HG03108 (cell line): ENCODE data around the gene PREX1.
A peak's percentile ranks its signal among the peaks of the same experiment; 100 is the strongest.
"Not testable (repeated sequence)": the region's sequence is repeated elsewhere in the genome, so short reads cannot be mapped to it uniquely, and the experiment has no call there.

Source experiments
- ATAC-seq: cut with Tn5 transposase; IDR thresholded peaks from one replicate; pipeline ENCODE4 v1.9.1; 2021; ENCODE audit warnings: moderate library complexity; ENCODE audit not compliant: unreplicated experiment

Gene PREX1

DNA sequence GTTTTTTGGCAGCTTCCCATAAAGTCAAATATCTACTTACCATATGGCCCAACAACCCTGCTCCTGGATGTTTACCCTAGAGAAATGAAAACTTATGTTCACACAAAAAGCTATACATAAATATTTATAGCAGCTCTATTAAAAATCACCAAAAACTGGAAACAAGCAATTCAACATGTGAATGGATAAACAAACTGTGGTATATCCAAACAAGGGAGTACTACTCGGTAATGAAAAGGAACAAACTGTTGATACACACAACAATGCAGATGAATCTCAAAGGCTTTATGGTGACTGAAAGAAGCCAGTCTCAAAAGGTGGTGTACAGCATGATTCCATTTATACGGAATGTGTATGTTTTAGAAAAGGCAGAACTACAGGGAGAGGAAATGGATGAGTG, 48.4 kb downstream of the PREX1 start:
- no peak for ATAC-seq

DNA sequence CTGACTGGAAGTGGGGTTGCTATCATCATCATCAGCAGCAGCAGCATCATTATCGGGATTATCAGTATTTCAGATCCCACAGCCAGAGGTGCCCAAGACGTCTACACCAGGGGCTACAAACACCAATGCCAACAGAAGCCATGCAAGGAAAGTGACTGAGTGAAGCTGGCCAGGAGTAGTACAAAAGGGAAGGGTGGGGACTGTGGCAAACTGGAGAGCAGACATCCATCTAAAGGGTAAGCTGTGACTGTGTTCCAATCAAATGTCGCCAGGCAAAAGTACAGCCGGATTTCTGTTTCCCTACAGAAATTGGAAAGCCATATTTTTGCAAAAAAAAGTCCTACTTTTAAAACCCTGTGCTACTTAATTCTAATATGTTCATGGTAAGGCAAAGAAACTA, 50.0 kb downstream of the PREX1 start:
- no peak for ATAC-seq

DNA sequence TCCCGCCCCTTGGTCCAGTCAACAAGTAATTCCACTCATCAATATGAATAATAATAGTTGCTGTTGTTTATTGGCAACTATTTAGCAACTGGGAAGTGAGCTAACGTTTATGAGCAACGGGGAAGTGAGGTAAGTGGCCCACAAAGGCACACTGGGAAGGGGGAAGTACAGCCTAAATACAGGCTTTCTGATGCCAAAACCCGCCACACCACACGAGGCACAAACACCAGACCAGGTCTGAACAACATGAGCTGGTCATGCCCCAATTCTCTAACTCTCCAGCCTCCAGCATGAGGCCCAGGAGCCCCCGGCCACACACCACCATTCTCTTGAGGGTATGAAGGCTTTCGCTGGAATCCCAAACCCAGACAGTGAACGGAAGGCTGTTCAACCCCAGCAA, 50.8 kb downstream of the PREX1 start:
- no peak for ATAC-seq

DNA sequence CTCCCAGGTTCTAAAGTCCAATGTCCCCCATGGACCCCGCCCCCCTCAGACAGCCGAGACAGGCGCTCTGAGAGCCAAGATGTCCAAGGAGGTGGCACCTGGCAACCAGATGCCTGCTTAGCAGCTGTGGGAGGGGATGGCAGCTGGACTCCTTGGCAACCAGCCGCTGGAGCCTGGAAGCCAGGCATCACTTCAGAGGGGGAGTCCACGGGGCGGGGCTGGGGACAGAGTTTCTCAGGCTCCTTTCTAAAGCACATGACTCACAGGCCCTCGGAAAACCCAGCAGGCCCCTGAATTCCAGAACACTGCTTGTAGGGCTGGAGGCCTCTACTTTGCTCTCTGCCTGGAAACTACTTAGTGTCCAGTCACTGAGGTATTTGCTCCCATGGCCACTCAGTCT, 51.5 kb downstream of the PREX1 start:
- no peak for ATAC-seq

DNA sequence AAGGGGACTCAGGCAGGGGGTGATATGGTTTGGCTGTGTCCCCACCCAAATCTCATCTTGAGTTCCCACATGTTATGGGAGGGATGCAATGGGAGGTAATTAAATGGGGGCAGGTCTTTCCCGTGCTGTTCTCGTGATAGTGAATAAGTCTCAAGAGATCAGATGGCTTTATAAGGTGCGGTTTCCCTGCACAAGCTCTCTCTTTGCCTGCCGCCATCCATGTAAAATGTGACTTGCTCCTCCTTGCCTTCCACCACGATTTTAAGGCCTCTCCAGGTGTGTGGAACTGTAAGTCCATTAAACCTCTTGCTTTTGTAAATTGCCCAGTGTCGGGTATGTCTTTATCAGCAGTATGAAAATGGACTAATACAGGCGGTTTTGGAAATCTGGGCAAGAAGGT, 52.3 kb downstream of the PREX1 start:
- not testable (repeated sequence) for ATAC-seq

DNA sequence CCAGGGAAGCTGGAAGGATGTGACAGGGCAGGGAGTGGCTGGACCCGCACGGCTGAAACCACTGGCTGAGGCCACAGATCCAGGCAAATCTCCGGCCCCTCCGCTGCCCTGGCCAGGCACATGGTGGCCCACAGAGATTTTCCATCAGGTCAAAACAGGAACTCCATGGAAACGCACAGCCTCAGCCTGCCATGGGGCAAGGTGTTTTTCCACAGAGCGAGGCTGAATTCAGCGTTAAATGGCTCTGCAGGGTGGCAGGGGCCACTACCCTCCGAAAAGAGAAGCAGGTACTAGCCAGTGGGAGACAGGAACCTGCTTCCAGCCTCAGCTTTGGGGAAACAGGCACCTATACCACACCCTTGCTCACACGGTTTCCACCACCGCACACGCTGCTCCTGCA, 53.1 kb downstream of the PREX1 start:
- no peak for ATAC-seq

DNA sequence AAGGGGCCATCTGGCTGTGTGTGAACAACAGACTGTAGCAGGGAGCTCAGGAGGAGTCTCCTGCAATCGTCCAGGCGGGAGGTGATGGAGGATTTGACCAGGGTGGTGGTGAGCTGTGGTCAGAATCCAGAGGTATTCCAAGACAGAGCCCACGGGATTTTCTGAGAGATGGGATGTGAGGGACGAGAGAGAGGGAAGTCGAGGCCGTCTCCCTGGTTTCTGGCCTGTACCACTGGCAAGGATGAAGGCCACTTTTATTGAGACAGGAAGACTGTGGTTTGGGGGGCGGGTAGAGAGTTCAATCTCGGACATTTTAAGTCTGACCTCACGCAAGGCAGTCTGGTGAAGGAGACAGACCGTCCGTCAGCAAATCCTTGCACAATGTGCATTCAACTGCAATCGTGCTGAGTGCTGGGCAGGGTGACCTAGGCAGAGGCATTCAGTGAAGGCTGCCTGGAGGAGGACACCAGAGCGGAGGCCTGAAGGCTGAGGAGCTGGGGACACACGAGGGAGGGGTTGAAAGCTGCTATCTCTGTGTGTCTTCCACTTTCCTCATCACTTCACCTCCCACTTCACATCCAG, 53.9 kb downstream of the PREX1 start:
- ATAC-seq, result no peak

DNA sequence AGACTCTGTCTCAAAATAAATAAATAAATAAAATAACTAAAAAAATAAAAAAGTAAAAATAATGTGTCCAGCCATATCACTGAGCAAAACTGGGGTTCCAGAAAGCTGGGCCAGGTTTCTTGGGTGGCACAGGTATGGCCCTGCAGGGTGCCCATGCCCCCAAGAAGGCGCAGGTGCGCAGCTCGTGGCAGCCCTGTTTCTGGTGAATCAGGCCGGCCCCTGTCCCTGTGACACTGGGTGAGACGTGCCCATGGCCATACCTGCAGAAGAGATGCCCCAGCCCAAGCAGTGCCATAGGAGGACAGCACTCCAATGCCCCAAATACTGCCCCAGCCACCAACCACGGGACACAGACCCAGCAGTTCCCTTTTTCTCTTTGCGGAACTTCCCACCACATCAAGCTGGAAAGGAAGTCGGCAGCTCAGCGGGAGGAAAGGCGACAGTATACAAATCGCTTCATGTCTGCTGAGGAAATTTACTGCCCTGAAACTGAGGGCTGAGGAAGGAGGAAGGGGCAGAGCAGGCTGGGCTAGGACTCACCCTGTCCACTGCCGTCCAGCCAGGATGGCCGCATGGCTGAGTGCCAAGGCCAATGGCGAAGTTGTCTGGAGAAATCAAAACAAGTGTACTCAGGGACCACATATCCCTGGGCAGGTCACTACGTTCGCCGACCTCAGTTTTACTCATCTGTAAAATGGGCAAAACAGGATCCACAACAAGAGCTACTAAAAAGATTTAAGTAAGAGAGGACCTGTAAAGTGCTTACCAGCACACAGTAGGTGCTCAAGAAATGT, 55.4 kb downstream of the PREX1 start:
- ATAC-seq, result no peak

DNA sequence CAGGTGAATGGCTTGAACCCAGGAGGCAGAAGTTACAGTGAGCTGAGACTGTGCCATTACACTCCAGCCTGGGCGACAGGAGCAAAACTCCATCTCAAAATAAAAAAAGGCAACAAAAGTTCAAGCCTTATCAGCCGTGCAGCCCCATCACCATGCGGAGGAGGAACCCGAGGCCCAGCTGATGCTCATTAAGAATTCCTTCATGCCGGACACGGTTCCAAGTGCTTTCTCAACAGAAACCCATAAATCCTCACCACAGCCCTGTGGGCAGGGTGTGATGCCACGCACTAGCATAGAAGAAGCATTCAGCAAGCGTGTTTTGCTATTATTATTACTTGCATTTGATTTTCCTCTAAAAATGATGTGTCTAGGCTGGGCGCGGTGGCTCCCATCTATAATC, 56.3 kb downstream of the PREX1 start:
- no peak for ATAC-seq

DNA sequence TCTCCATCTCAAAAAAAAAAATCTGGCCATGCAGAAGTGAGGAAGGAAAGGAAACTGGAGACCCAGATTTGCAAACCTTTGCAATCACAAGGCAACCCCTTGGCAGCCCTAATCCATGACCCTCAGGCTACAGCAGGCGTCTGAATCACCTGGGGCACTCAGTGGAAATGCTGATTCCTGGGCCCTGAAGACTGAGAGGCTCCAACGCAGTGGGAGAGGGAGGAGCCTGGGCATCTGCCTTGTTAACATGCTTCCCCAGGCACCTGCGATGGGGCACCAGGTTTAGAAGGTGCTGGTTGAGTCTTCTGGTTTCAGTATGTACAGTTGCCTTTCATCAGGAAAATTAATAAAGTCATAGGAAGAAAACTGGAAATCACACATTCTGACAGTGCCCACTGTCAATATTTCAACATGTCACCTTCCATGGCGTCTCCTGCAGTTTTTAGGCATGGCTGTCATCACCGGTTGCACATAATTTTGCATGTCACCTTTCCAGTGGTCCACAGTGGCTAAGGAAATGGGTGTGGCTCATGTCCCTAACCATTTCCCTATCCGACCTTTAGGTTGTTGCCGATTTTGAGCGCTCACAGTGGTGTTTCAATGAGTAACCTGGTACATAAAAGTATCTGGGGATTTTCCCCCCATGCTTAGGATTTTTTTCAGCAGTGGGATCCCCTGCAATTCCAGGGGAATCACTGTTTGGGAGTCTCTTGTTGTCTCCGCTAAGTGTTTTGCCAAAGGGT, 56.9 kb downstream of the PREX1 start:
- ATAC-seq, result no peak

DNA sequence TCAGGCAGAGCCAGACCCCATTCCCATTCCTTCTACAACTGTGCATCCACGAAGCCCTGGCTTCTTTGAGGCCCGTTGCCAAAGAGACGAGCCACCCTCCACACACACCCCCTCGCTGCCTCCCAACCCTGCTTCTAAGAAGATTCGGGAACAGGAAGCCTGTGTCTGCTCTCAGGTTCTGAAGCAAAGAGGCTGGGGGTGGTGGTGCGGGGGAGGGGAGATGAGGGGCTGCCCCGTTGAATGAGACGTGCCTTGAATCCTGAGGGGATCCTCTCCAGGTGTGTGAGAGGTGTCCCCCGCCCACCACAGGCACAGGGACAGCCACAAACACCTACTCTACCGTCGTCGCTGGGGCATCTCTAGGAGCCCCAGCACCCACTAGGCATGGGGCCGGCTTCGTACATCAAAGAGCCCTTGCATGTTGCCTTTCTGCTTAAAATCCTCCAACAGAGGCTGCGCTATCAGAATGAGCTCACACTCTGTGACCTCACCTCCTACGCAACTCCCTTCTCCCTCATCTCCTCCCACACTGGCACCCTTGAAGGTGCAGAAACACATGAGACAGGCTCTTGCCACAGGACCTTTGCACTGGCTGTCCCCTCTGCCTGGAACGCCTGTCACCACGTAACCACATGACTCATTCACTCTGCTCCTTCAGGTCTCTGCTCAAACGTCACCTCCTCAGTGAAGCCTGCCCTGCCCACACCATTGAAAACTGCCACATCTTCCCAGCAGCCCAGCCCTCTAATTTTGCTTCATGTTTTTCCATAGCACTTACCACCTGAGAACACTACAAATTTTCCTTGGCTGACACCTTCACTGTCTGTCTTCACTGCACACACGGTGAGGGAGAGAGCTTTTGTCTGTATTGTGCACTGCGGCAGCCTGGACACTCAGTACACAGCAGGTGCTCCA, 58.5 kb downstream of the PREX1 start:
- ATAC-seq, result no peak

DNA sequence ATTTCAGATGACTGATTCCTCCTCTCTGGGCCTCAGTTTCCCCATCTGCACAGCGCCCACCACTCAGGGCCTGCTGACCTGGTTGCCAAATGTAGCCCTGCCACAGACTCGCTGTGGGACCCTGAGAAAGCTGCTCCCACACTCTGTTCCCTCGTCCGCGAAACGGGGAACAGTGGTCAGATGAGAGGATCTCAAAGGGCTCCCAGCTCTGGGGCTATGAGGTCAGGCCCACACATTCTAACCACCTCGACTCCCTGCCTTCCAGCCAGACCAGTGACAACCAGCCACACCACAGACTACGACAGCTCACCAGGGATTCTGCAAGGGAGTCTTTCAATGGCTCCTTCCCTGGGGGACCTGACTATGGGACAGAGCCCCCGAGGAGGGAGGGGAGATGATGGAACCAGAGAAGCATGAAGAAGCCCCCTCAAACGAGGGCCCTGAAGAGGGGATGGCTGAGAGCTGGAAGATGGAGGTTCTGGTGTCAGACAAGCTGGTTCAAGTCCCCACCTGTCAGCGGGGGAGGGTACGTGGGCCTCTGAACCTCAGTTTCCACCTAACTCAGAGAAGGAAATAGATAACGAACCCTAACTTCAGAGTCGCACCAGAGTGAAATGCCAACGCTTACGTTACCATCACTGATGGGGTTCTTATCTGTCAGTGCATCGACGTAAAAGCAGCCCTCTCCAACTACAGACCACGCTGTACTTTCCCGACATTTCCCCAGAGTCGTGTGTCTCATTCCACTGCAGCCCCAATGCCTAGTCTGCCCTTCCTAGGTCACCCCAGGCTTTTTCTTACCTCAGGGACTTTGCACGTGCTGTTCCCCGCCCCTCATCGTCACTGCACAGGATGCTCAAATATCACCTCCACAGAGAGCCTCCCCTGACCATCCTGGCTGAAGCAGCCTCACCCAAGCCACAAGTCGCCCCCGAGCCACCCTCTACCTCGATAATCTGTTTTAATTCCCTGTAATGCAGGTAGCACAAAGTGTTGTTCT, 60.5 kb downstream of the PREX1 start:
- ATAC-seq, result no peak

DNA sequence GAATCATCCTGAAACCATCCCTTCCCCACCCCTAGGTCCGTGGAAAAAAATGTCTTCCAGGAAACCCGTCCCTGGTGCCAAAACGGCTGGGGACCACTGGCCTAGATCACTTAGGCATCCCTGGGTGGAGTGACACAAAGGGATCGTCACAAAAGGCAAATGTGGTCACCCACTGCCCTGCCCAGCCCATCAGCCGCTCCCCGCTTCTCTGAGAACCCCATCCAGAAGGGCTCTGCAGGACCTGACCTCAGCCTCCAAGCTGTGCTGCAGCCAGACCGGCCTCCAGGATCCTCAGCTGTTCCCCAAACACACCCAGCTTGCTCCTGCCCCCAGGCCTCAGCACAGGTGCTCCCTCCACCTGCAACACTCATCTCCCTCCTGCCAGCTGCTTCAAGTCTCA, 61.6 kb downstream of the PREX1 start:
- ATAC-seq, result no peak

DNA sequence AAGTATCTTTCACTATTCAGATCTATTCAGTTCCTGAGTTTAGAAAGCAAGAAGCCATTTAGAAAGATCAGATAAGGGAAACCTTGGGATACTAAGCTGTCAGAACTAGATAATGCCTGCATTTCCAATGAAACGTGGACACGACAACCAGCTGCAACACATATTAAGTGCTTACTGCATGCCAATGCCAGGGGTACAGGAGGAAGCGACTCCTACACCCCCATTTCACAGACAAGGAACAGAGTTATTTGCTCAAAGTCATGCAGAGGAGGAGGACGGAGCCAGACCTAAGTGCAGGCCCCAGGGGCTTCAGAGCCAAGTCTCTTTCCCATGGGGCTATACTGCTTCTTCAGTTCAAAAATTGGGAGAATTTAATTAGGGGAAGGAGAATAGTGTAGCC, 62.4 kb downstream of the PREX1 start:
- ATAC-seq, result no peak

DNA sequence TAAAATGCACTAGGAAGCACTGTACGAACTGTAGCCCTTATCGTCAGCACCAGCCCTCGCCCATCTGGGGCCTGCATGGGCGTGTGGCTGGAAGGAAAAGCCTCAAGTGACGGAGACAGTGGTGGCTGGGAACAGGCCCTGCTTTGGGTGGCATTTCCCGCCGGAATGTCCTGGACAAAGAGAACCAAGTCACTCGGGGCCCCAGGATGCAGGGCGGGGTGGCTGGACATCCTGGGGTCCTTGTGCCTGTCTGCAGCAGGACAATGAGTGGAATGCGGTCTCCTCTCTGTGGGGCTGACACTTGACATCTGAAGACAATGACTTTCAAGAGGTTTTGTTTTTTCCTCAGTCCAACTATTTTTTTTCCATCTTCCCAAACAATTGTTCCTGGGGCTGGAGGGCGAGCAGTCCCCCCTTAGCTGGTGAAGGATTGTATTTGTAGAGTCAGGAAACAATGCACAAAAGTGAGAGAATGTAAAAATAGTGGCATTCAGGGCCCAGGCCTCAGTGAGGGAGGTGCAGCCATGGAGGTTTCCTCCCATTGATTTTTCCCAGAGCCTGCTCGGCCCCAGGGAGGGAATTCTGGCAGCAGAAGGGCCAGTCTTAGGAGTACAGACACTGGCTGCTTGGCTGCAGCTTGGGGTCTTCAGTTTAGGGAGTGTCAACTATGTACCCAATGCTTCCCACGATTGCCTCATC, 64.4 kb downstream of the PREX1 start:
- ATAC-seq, result no peak

DNA sequence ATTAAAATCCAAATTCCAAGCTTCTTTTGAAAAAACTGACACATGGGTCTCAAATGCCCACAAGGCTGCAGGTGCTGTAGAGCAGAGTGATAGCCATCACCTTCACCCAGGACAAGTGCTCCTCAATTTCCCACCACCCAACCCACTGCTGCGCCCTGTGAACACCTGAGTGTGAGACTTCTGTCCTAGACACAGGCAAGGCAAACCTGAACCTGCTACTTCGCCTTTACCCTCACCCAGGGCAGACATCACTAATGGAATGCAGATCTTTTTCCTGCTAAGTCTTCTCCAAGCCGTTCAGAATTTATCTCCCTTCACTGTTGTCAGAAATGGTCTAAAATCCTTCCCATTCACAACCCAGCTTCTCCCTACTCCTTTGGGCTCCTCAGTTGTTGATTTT, 65.9 kb downstream of the PREX1 start:
- ATAC-seq, result no peak

DNA sequence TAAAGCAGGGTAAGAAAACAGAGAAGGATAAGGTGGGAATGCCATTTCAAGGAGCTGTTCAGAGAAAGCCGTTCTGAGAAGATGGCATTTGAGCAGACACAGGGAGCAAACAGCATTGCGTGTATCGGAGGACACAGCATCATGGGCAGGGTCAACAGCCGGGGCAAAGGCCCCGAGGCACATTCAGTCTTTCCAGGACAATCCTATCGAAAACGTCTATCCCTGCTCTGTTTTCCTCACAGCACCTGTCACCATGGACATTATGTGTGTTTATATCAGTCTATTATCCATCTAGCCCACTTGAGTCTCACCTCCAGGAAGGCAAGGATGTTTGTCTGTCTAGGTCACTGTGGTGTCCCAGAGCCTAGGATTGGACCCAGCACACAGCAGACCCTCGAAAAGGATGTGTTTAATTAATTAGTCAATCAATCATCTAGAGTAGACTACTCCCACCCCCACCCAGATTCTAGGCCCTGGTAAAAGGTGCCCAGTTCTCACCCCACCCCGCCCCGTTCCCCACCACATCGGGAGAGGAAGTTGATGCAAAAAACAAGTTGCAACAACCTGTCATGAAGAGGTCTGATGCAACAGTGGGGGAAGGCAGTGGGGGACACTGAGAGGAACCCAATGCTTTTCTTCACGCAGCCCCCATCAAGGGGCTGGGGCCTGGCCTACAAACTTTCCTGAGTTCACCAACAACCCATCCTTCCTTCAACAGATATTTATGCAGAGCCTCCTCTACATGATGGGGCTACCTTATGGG, 66.6 kb downstream of the PREX1 start:
- ATAC-seq, result no peak

DNA sequence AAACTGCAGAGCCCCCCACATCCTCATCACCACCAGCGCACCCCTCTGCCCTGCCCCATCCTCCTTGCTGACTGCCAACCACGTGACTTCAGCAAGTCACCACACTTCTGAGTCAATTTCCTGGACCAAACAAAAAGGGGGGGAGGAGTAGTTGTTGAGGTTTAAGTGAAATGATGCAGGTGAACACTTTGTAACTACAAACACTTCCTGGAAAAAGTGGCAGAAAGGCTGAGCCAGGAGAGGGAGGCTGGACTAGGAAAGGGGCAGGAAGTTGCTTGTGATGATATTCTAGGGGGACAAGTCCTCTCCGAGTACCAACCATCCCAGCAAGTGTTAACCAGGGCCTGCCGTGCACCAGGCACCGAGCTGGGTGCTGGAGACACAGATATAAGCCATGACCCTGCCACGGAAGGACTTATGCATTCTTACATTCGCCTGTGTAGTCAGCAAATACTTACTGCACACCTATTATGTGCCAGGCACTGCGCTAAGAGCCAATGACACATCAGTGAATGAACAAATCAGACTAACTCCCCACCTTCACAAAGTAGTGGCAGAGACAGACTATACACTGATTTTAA, 67.3 kb downstream of the PREX1 start:
- ATAC-seq, result peak; percentile 52
